ENCODE measurements around the gene DIAPH2.

The DIAPH2 gene

GRCh38 chrX:97230948-97231347, 546.3 kb downstream of the DIAPH2 start:
- Histone ChIP-seq H3K36me3 (ENCODE audit: control insufficient read depth, low read length) (no peaks in the 10 kb centered on the region), H4K20me1 (ENCODE audit: control insufficient read depth, insufficient read depth, low read depth, low read length) (no peaks in the 10 kb centered on the region), H3K79me2 (ENCODE audit: control insufficient read depth, low read length) (no peaks in the 10 kb centered on the region), H3K4me2 (ENCODE audit: low read length) (no peak overlapping the region), H3F3A (ENCODE audit: control insufficient read depth, insufficient read depth) (no peaks in the 10 kb centered on the region), H3K4me3 (ENCODE audit: low read length) (no peak overlapping the region), H3K9me2 (replicated peaks; ENCODE audit: control insufficient read depth, low read length) (no peaks in the 10 kb centered on the region), H3K27ac (ENCODE audit: low read depth, low read length) (no peak overlapping the region), H3K27me3 (ENCODE audit: control insufficient read depth, low read length) (no peaks in the 10 kb centered on the region), H3K9me3 (ENCODE audit: control insufficient read depth, insufficient read depth, low read length) (no peaks in the 10 kb centered on the region), H3K4me1 (ENCODE audit: control insufficient read depth, low read length) (no peaks in the 10 kb centered on the region; the same call in 1 of the 2 replicates)
- TF ChIP-seq CTCF (IDR thresholded peaks at IDR 0.05; ENCODE audit: low read depth, low read length, poor library complexity, severe bottlenecking) (no peak), EZH2phosphoT487 (IDR thresholded peaks at IDR 0.05; ENCODE audit: borderline replicate concordance, low read length) (no peak)

GRCh38 chrX:97234471-97235081, 549.9 kb downstream of the DIAPH2 start:
- TF ChIP-seq CTCF (IDR thresholded peaks at IDR 0.05; ENCODE audit: low read depth, low read length, poor library complexity, severe bottlenecking) (no peak), EZH2phosphoT487 (IDR thresholded peaks at IDR 0.05; ENCODE audit: borderline replicate concordance, low read length) (no peak)
- no peak overlapping the region for H3K4me3 ChIP-seq (ENCODE audit: low read length)
- H3K27ac ChIP-seq (ENCODE audit: low read depth, low read length): no peak overlapping the region
- H3K4me1 ChIP-seq (ENCODE audit: control insufficient read depth, low read length): no peaks in the 10 kb centered on the region
- no peaks in the 10 kb centered on the region for H4K20me1 ChIP-seq (ENCODE audit: control insufficient read depth, insufficient read depth, low read depth, low read length)
- H3K27me3 ChIP-seq (ENCODE audit: control insufficient read depth, low read length): no peaks in the 10 kb centered on the region
- no peaks in the 10 kb centered on the region for H3K79me2 ChIP-seq (ENCODE audit: control insufficient read depth, low read length)
- no peaks in the 10 kb centered on the region for H3K9me2 ChIP-seq (replicated peaks; ENCODE audit: control insufficient read depth, low read length)
- H3K4me2 ChIP-seq (ENCODE audit: low read length): no peak overlapping the region
- H3K9me3 ChIP-seq (ENCODE audit: control insufficient read depth, insufficient read depth, low read length): no peaks in the 10 kb centered on the region
- H3F3A ChIP-seq (ENCODE audit: control insufficient read depth, insufficient read depth): no peaks in the 10 kb centered on the region
- no peaks in the 10 kb centered on the region for H3K36me3 ChIP-seq (ENCODE audit: control insufficient read depth, low read length)

GRCh38 chrX:97238632-97239031, 554.0 kb downstream of the DIAPH2 start:
- Histone ChIP-seq H3K27me3 (ENCODE audit: control insufficient read depth, low read length) (no peaks in the 10 kb centered on the region), H3K4me2 (ENCODE audit: low read length) (no peak overlapping the region), H3K4me3 (ENCODE audit: low read length) (no peak overlapping the region), H3K9me2 (replicated peaks; ENCODE audit: control insufficient read depth, low read length) (no peaks in the 10 kb centered on the region), H4K20me1 (ENCODE audit: control insufficient read depth, insufficient read depth, low read depth, low read length) (no peaks in the 10 kb centered on the region), H3K9me3 (ENCODE audit: control insufficient read depth, insufficient read depth, low read length) (no peaks in the 10 kb centered on the region), H3K36me3 (ENCODE audit: control insufficient read depth, low read length) (no peaks in the 10 kb centered on the region), H3K27ac (ENCODE audit: low read depth, low read length) (no peak overlapping the region), H3K79me2 (ENCODE audit: control insufficient read depth, low read length) (no peaks in the 10 kb centered on the region), H3K4me1 (ENCODE audit: control insufficient read depth, low read length) (no peaks in the 10 kb centered on the region), H3F3A (ENCODE audit: control insufficient read depth, insufficient read depth) (no peaks in the 10 kb centered on the region)
- TF ChIP-seq EZH2phosphoT487 (IDR thresholded peaks at IDR 0.05; ENCODE audit: borderline replicate concordance, low read length) (no peak), CTCF (IDR thresholded peaks at IDR 0.05; ENCODE audit: low read depth, low read length, poor library complexity, severe bottlenecking) (no peak)

All from DOHH2 (cell line).